Upper lobe of right lung (tissue), 1 donor: Measurements from ENCODE around the gene SERHL2. TPM values are rescaled to one million over a fixed set of nuclear protein-coding genes. Genes with fewer than 3 reads are reported as not detected.
"Not testable (repeated sequence)": the region's sequence is repeated elsewhere in the genome, so short reads cannot be mapped to it uniquely, and the experiment has no call there.

Experiments used
- ATAC-seq: fragments of 200-7000 bp; cut with Tn5 transposase; one replicate; pipeline ENCODE4 v1.9.1; 2020; ENCODE audit warnings: mild to moderate bottlenecking, moderate library complexity
- DNase-seq: peaks from one replicate; pipeline ENCODE4 v3.0.0-alpha.2; 2020
- H3K27ac ChIP-seq: fragments of 200-600 bp; one replicate; pipeline ENCODE4 v1.8.0; 2022
- H3K27me3 ChIP-seq: fragments of 200-600 bp; one replicate; pipeline ENCODE4 v1.8.0; 2022; ENCODE audit warnings: mild to moderate bottlenecking
- H3K36me3 ChIP-seq: fragments of 200-600 bp; one replicate; pipeline ENCODE4 v1.8.0; 2022
- H3K4me1 ChIP-seq: fragments of 200-600 bp; one replicate; pipeline ENCODE4 v1.8.0; 2022
- H3K4me3 ChIP-seq: fragments of 200-600 bp; one replicate; pipeline ENCODE4 v1.8.0; 2022; ENCODE audit warnings: mild to moderate bottlenecking
- H3K9me3 ChIP-seq: fragments of 200-600 bp; one replicate; pipeline ENCODE4 v1.8.0; 2022
- intact Hi-C: fragments of 100-400 bp; cut with DNase I; formaldehyde crosslinking; loops from one replicate; pipeline ENCODE4 v1.11.0; 2022
- total RNA-seq: library from RNA; stranded (reverse); fragmentation: NEBNext Ultra II Directional; extraction: Animal tissue kit (Norgen Biotek cat#: 25700); gene quantifications from one replicate; pipeline ENCODE4 v1.2.1, GENCODE V29; 2021
- TF ChIP-seq, protein P1 (sequence below): fragments of 200-600 bp; IDR thresholded peaks from one replicate; pipeline ENCODE4 v1.8.0; 2022; ENCODE audit warnings: antibody characterized with exemption
- donor health status: DM: no; HTN: yes; CAD: no; lungs with severe emphysema.

SERHL2 gene
- total RNA-seq, 1 donor from 2014 or later: 1.2 TPM

DNA sequence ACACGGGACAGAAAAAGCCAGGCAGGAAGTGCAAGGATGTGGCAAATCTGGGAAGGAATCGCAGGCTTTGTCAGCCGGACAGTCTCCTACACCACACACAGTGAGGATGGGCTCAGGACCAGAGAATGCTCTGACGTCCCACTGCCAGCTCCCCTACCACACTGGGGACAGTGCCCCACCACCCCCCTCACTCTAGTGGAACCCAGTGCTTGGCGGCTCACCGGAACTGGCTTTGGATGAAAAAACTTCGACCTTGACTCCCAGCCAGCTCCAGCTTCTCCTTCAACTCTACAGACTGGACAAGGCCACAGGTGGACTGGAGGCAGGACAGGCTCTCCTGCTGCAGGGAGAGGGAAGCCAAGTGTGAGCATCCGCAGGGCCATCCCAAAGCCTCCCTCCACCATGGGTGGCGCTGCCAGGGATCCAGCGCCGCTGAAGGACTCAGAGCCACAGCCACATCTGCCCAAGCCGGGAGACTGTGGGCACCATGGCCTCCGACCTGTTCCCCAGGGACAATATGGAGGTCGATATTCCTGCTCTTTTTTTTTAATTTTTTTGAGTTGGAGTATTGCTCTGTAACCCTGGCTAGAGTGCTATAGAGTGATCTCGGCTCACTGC lies 24.0 kb downstream of the SERHL2 start:
- H3K4me1 ChIP-seq: peaks cover 3% of the 10 kb centered on the region
- no peak overlapping the region for H3K27ac ChIP-seq
- TF ChIP-seq, protein P1, sequence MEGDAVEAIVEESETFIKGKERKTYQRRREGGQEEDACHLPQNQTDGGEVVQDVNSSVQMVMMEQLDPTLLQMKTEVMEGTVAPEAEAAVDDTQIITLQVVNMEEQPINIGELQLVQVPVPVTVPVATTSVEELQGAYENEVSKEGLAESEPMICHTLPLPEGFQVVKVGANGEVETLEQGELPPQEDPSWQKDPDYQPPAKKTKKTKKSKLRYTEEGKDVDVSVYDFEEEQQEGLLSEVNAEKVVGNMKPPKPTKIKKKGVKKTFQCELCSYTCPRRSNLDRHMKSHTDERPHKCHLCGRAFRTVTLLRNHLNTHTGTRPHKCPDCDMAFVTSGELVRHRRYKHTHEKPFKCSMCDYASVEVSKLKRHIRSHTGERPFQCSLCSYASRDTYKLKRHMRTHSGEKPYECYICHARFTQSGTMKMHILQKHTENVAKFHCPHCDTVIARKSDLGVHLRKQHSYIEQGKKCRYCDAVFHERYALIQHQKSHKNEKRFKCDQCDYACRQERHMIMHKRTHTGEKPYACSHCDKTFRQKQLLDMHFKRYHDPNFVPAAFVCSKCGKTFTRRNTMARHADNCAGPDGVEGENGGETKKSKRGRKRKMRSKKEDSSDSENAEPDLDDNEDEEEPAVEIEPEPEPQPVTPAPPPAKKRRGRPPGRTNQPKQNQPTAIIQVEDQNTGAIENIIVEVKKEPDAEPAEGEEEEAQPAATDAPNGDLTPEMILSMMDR: no peak
- DNase-seq: no peak
- H3K9me3 ChIP-seq: no peaks in the 10 kb centered on the region
- ATAC-seq: no peak
- intact Hi-C loops: no loop called here
- no peak overlapping the region for H3K4me3 ChIP-seq
- H3K27me3 ChIP-seq: no peaks in the 10 kb centered on the region
- H3K36me3 ChIP-seq: peaks cover 33% of the 10 kb centered on the region

DNA sequence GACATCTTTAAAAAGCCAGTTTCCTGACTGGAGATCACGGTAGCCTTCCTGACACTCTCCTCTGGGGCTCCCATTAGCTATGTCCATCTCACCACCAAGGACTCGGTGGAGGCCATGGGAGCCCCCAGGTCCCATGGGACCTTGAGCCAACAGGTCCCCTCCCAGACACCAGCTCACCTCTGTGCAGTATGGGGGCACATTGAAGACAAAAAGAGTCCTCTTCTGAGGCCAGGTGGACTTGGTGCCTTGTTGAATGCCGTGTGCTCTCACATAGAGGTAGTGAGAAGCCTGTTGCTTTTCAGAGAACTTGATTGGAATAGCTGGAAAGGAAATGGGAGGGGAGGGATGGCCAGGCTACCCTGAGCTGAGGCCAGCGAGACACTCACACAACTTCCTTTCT lies 26.3 kb downstream of the SERHL2 start:
- H3K9me3 ChIP-seq, H3K4me1 ChIP-seq, DNase-seq, intact Hi-C loops, H3K4me3 ChIP-seq, H3K27me3 ChIP-seq, ATAC-seq, H3K27ac ChIP-seq: not testable (repeated sequence)
- peaks cover 46% of the 10 kb centered on the region for H3K36me3 ChIP-seq

DNA sequence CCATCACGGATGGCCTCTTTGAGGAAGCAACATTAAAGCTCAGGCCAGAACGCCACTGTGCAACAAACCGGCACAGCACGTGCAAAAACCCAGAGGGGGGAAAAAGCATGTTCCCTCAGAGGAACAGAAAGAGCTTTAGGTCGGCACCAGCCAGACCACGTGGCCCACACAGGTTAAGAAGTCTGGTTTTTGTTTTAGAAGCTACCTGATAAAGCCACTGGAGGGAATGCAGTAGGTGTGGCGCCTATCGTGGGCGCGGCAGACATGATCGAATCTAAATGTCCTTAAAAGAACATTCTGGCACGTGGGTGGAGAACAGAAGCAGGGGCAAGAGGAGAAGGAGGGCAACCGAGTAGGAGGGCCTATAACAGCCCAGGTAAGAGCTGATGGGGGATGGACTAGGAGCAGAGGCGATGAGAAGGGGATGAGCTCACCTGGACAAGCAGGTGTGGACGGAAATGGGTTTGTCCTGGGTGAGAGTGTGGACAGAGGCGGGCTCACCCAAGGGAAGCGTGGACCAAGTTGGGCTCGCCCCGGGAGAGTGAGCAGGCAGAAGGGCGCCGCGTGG lies 27.5 kb downstream of the SERHL2 start:
- H3K4me1 ChIP-seq, intact Hi-C loops, H3K9me3 ChIP-seq, H3K27me3 ChIP-seq, ATAC-seq, DNase-seq: not testable (repeated sequence)
- H3K36me3 ChIP-seq: peaks cover 59% of the 10 kb centered on the region
- H3K4me3 ChIP-seq: peak overlapping the region; percentile 76
- H3K27ac ChIP-seq: peak overlapping the region; percentile 58

DNA sequence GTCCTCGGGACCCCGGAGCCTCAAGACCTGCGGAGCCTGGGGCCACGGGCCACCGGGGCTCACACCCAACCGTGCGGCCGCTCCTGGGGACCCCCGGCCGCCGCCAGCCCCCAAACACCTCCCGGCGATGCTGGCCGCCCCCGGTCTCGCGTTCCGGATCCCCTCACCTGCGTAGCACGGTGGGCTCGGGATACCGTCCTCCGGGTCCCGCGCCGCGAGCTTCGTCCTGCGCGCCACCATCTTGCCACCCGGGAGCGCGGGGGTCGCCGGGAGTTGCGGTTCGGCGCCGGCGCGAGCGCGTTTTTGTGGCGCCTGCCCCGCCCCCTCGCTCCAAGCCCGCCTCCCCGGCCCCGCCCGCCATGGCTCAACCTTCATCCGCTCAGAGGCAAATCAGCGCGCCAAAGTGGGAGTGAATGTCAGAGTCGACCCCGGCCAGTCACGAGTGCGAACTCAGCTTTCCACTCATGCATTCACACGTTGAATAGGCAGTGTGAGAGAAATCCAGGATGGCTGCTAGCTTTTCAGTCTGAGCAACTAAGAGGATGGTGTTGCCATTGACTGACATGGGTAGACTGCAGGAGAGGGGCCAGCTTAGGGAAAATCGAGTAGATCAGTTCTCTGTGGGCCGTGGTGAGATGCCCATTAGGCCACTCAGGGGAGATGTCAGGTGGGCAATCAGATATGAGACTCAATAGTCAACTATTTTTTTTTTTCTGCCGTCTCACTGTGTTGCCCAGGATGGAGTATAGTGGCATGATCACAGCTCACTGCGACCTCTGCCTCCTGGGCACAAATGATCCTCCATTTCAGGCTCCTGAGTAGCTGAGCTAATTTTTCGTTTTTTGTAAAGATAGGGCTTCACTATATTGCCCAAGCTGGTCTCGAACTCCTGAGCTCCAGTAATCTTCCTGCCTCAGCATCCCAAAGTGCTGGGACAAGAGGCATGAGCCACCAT lies 28.3 kb downstream of the SERHL2 start:
- no peaks in the 10 kb centered on the region for H3K27me3 ChIP-seq
- H3K4me3 ChIP-seq: peak overlapping the region; percentile 76
- intact Hi-C loops: no loop called here
- peaks cover 10% of the 10 kb centered on the region for H3K4me1 ChIP-seq
- DNase-seq: peak; percentile 89
- no peaks in the 10 kb centered on the region for H3K9me3 ChIP-seq
- ATAC-seq: peak; percentile 94
- peaks cover 64% of the 10 kb centered on the region for H3K36me3 ChIP-seq
- peak overlapping the region; percentile 58 for H3K27ac ChIP-seq
- TF ChIP-seq, protein P1: no peak

DNA sequence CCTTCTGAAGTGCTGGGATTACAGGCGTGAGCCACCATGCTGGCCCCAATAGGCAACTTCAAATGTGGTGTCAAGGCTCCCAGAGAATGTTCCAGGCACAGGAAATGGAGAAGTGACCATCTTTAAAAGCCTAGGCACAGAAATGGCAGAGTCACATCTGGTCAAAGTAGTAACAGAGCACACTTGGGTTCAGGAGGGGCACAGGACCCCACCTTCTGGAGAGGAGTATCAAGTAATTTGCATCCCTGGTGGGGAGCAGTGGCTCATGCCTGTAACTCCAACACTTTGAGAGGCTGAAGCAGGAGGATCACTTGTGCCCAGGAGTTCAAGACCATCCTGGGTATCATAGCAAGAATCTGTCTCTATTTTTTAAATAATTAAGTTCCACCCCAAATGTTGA lies 29.2 kb downstream of the SERHL2 start:
- ATAC-seq: no peak
- Histone ChIP-seq H3K9me3 (no peaks in the 10 kb centered on the region), H3K27ac (no peak overlapping the region), H3K4me1 (peaks cover 14% of the 10 kb centered on the region), H3K4me3 (no peak overlapping the region), H3K36me3 (peaks cover 66% of the 10 kb centered on the region), H3K27me3 (no peaks in the 10 kb centered on the region)
- TF ChIP-seq, protein P1: no peak
- DNase-seq: no peak
- intact Hi-C loops: no loop called here

DNA sequence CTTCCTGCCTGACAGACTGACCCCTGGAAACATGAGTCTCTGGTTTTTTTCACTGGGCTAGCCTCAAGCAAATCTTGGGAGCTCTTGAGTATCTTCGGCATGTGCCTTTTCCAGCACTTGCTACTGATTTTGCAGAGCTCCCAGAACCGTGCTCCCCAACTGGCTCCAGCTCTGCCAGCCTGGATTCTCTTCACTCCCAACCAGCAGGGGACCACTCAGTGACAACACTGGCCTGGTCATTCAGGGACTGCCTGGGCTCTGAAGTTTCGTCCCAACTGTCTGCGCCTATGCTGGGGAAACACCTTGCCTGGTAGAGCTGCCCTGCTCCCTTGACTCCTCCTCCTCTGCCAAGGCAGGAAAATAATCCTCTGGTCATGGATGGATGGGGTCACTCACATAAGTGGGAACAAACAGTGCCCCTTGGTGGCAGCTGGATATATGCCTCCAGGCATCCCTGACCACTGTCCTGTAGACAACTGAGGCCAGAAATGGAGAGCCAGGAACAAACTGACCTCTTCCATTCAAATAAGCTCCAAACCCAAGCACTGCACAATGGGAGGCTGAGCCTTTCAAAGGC lies 30.7 kb downstream of the SERHL2 start:
- H3K27me3 ChIP-seq: no peaks in the 10 kb centered on the region
- ATAC-seq: no peak
- peaks cover 70% of the 10 kb centered on the region for H3K36me3 ChIP-seq
- TF ChIP-seq, protein P1: no peak
- no peak overlapping the region for H3K4me3 ChIP-seq
- intact Hi-C loops: no loop called here
- no peaks in the 10 kb centered on the region for H3K9me3 ChIP-seq
- peaks cover 14% of the 10 kb centered on the region for H3K4me1 ChIP-seq
- no peak overlapping the region for H3K27ac ChIP-seq
- no peak for DNase-seq
